Brain microvascular endothelial cell (primary cell): ENCODE data around the gene ZDHHC1.

Experiments
- DNase-seq: peaks from one replicate; pipeline ENCODE4 v3.0.0-alpha.2; 2020
- H3K27ac ChIP-seq: fragments of 250-450 bp; sonication (Bioruptor Pico); 2 replicates; pipeline ENCODE4 v1.5.1; 2020; ENCODE audit warnings: mild to moderate bottlenecking, moderate library complexity
- H3K27me3 ChIP-seq: fragments of 250-450 bp; sonication (Bioruptor Pico); replicated peaks from 2 replicates; pipeline ENCODE4 v1.5.1; 2020; ENCODE audit warnings: mild to moderate bottlenecking
- H3K36me3 ChIP-seq: fragments of 250-450 bp; sonication (Bioruptor Pico); replicated peaks from 2 replicates; pipeline ENCODE4 v1.5.1; 2020; ENCODE audit warnings: mild to moderate bottlenecking
- H3K4me3 ChIP-seq: 2 replicates; pipeline ENCODE4 v1.5.1; 2011; ENCODE audit warnings: low read depth, mild to moderate bottlenecking, control low read depth, low read length, moderate library complexity
- CTCF ChIP-seq: IDR thresholded peaks from 2 replicates; pipeline ENCODE4 v1.5.1; 2011; ENCODE audit warnings: low read depth, mild to moderate bottlenecking, moderate library complexity, low read length, control low read depth, inconsistent platforms; ENCODE audit errors: missing control alignments
- in situ Hi-C: cut with HindIII; loops from 2 replicates; pipeline ENCODE4 v1.10.0; 2017; ENCODE audit warnings: low sequenced_read_pairs, low pct_ligation_motif_present

Gene ZDHHC1

GRCh38 chr16:67388191-67388590 is 28.1 kb downstream of the ZDHHC1 start:
- in situ Hi-C loops: no loop called here
- no peak for TF ChIP-seq CTCF

DNA sequence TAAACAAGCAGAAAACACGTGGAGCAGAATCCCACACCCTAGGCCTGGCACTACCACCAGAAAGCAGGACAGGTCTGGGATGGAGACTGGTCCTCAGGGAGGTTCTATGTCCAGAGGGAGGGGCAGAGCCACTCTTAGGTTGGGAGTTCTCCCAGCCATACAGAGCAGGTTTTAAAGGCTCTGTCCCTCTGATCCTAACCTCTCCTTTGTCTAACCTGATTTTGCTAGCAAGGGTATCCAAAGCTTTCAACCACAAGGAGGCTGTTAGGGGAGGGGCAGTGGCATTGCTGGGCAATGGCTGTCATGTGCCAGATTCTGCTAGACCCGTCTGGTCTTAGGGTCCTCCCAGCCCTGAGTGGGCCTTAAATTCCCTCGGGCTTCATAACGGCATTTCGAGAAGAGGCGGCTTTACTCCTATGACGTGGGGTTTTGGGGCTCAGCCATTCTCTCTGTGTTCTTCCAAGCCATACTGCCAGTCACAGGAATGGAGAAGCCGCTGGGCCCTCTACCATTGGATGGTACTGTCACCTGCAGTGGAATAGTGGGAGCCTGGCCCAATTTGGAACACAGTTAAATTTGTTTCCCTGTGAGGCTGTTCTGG is 28.7 kb downstream of the ZDHHC1 start:
- TF ChIP-seq CTCF: no peak
- no peaks in the 10 kb centered on the region for H3K36me3 ChIP-seq
- no peak overlapping the region for H3K4me3 ChIP-seq
- H3K27ac ChIP-seq: no peak overlapping the region
- in situ Hi-C loops: no loop called here
- no peak for DNase-seq
- peaks cover 5% of the 10 kb centered on the region for H3K27me3 ChIP-seq

More at GRCh38 chr16:67388191-67388590, 28.1 kb downstream of the ZDHHC1 start:
- H3K27me3 ChIP-seq: peaks cover 5% of the 10 kb centered on the region
- DNase-seq: no peak
- no peak overlapping the region for H3K4me3 ChIP-seq
- H3K27ac ChIP-seq: no peak overlapping the region
- no peaks in the 10 kb centered on the region for H3K36me3 ChIP-seq

GRCh38 chr16:67386861-67387455 is 29.3 kb downstream of the ZDHHC1 start:
- H3K27me3 ChIP-seq: peaks cover 5% of the 10 kb centered on the region
- DNase-seq: no peak
- no peak overlapping the region for H3K27ac ChIP-seq
- no peak for TF ChIP-seq CTCF
- H3K36me3 ChIP-seq: no peaks in the 10 kb centered on the region
- no peak overlapping the region for H3K4me3 ChIP-seq
- in situ Hi-C loops: no loop called here

DNA sequence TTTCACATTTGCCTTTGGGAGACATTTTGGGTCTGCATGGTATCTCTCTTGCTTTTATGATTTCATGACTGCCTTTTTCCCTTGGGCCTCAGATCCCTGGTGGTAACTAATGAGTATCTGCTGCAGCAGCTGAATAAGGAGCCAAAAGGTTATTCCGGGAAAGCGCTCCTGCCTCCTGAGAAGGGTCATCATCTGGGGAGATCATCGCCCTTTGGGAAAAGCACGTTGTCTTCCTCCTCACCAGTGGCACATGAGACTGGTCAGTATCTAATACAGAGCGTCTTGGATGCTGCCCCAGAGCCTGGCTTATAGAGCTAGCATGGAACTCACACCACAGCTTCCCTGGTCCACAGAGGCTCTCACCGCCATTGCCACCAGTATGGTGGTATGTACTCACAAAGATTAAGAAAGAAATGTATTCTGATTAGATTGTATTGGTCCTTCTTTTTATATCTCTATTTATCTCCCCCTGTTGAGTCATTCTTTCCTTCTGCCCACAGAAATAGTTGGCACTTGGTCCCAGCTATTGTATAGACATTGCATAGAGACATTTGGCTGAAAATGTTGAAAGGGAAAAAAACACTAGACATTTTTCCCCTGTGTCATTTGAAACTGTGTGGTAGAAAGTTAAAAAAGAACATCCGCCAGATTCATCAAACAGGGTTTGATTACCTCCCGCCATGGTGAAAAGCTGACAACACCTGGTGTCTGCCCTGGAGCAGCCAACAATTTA is 31.3 kb downstream of the ZDHHC1 start:
- Histone ChIP-seq H3K27me3 (peaks cover 5% of the 10 kb centered on the region), H3K4me3 (no peak overlapping the region), H3K36me3 (no peaks in the 10 kb centered on the region), H3K27ac (no peak overlapping the region)
- TF ChIP-seq CTCF: no peak
- in situ Hi-C loops: no loop called here
- no peak for DNase-seq

DNA sequence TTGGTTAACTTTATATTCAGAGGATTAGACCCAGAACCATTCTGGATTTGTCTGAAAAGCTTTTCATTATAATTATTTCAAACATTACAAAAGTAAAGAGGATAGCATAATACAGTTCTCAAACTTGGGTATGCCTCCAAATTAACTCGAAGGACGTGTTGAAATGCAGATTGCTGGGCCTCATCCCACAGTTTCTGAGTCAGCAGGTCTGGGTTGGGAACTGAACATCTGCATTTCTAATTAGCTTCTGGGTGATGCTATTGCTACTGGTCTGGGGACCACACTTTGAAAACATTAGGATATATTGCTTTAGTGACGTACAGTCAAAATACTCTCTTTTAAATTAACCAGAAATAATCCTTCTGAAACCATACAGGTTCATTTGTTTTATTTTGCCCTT is 33.0 kb downstream of the ZDHHC1 start:
- H3K27ac ChIP-seq: no peak overlapping the region
- H3K27me3 ChIP-seq: peaks cover 5% of the 10 kb centered on the region
- in situ Hi-C loops: no loop called here
- no peaks in the 10 kb centered on the region for H3K36me3 ChIP-seq
- no peak overlapping the region for H3K4me3 ChIP-seq
- TF ChIP-seq CTCF: no peak
- DNase-seq: no peak
